IMR-90 (cell line): ENCODE results near the gene MZB1.

ENCODE experiments used
- POLR2A ChIP-seq: IDR thresholded peaks from 2 replicates; pipeline ENCODE4 v1.6.1; 2012; ENCODE audit warnings: mild to moderate bottlenecking, low read depth, low read length
- RAD21 ChIP-seq: IDR thresholded peaks from 2 replicates; pipeline ENCODE4 v1.6.1; 2012; ENCODE audit warnings: low read length, improper control_type of control experiment
- SMC3 ChIP-seq: fragments of 150-350 bp; IDR thresholded peaks from 2 replicates; pipeline ENCODE4 v1.6.1; 2016; ENCODE audit warnings: low read depth, mild to moderate bottlenecking, antibody characterized with exemption, low read length, moderate library complexity
- TF ChIP-seq, protein P1 (sequence below): conservative IDR thresholded peaks from 2 replicates; pipeline ENCODE4 v1.5.1; 2012; ENCODE audit warnings: mild to moderate bottlenecking, low read depth, low read length, improper control_type of control experiment

DNA sequence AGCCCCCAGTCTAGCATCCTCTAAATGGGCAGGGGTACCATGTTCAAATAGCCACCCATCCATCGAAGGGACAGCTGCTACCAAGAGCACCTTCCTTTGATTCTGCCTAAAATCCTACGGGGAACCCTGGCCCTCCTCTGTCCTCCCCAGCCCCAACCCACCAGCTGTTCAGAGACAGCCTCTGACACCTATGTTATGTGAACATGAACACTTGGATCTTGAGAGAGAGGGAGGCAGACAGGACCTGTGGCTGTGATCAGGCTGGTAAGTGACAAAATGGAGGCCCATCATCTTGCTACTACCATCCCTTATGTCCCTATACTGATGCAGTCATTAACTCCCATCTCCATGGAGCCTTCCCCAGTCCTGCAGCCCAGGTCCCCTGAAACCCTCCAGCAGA, 14.8 kb downstream of the MZB1 start:
- TF ChIP-seq, protein P1, sequence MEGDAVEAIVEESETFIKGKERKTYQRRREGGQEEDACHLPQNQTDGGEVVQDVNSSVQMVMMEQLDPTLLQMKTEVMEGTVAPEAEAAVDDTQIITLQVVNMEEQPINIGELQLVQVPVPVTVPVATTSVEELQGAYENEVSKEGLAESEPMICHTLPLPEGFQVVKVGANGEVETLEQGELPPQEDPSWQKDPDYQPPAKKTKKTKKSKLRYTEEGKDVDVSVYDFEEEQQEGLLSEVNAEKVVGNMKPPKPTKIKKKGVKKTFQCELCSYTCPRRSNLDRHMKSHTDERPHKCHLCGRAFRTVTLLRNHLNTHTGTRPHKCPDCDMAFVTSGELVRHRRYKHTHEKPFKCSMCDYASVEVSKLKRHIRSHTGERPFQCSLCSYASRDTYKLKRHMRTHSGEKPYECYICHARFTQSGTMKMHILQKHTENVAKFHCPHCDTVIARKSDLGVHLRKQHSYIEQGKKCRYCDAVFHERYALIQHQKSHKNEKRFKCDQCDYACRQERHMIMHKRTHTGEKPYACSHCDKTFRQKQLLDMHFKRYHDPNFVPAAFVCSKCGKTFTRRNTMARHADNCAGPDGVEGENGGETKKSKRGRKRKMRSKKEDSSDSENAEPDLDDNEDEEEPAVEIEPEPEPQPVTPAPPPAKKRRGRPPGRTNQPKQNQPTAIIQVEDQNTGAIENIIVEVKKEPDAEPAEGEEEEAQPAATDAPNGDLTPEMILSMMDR: no peak
- TF ChIP-seq RAD21 (no peak), POLR2A (no peak), SMC3 (no peak)
